ENCODE results near the gene ATP11A.

ATP11A gene

DNA sequence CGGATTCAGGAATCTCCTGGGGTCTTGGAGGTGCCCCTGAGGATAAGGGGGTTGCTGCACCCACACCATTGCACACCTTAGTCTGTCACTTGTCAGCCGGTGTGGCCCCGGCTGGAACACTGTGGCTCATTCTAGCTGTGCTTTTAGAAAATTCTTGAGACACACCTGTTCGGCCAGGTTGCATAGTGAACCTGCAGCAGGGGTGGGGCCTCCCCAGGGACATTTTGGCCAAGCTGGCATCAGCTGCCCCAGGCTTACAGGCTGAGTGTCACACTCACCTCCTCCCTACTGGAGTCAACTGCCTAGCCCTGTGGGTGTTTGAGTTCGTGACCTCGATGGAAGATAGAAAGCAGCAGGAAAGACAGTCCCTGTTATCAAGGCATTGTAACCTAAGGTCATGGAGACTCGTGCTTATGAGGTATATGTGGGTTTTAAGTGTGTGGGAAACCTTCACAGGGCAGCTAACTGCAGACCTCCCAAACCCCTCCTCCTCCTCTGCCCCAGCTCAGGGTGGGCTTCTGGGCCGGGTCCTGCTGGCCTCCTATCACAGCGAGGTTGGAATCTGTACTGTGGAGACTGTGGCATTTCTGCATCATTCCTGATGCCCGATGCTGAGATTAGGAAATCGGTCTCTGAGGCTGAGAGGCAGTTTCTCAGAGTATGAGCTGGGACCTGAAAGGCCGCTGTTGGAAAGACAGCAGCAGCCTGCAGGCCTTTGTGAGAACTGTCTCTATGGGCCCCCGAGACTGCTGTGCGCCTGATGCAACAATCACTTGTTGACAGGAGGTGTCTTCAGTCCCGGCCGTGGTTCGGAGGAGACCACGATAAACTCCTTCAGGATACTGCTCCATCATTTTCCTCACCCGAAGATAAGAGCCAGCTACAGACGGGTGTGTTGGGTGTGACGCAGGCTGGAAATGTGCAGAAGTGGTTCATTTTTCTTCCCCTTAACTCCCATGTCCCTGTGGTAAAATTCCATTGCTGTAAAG, 72.2 kb downstream of the ATP11A start:
- Histone ChIP-seq H2AK5ac (ENCODE audit: low read length) (no peak overlapping the region), H3K27me3 (ENCODE audit: insufficient read depth, low read length, poor library complexity) (no peaks in the 10 kb centered on the region), H3K79me2 (ENCODE audit: control insufficient read depth, insufficient read depth, low read length) (no peaks in the 10 kb centered on the region), H3K4me3 (ENCODE audit: low read length) (no peak overlapping the region), H3K23ac (ENCODE audit: low read length) (no peak overlapping the region), H3K4me2 (ENCODE audit: low read length) (no peak overlapping the region), H4K5ac (ENCODE audit: low read length) (no peak overlapping the region), H3K4ac (ENCODE audit: low read depth, low read length) (no peak overlapping the region), H3K36me3 (ENCODE audit: control insufficient read depth, insufficient read depth, low read length) (no peaks in the 10 kb centered on the region), H3K56ac (ENCODE audit: low read length) (no peak overlapping the region), H2BK15ac (replicated peaks; ENCODE audit: low read depth) (no peak overlapping the region), H3K9ac (ENCODE audit: low read length) (no peak overlapping the region), H3K4me1 (ENCODE audit: control insufficient read depth, low read depth, low read length) (no peaks in the 10 kb centered on the region), H3K27ac (ENCODE audit: low read depth, low read length) (no peak overlapping the region), H3K18ac (ENCODE audit: low read length) (no peak overlapping the region), H4K8ac (ENCODE audit: low read depth, low read length) (no peak overlapping the region), H2BK5ac (ENCODE audit: low read length) (no peak overlapping the region), H2BK120ac (ENCODE audit: low read depth, low read length) (no peak overlapping the region), H3K79me1 (ENCODE audit: low read length) (peaks cover 11% of the 10 kb centered on the region)
- WGBS (ENCODE audit: extremely low coverage, insufficient coverage, low lambda C conversion rate) = no CpG with 5 or more reads among the region's 21 CpGs
- peak; percentile 27 for DNase-seq

DNA sequence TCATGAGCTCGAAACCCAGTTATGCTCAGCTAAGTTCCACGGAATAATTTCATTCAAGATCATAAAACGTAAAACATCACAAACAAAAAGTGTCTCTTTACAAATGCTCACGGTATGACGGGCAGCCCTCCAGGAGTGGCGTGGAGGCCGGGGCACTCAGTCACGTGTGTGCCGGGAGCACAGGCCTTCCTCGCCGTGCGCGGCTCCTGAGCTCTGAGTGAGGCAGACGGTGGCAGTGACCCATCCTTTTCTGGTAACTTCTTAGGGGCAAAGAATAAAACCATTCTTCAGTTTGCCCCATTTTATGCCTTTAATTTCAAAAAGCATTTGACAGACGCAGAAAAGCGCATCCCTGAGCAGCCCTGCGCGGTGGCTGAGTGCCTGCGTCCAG, 72.8 kb downstream of the ATP11A start:
- H3K79me2 ChIP-seq (ENCODE audit: control insufficient read depth, insufficient read depth, low read length) = no peaks in the 10 kb centered on the region

DNA sequence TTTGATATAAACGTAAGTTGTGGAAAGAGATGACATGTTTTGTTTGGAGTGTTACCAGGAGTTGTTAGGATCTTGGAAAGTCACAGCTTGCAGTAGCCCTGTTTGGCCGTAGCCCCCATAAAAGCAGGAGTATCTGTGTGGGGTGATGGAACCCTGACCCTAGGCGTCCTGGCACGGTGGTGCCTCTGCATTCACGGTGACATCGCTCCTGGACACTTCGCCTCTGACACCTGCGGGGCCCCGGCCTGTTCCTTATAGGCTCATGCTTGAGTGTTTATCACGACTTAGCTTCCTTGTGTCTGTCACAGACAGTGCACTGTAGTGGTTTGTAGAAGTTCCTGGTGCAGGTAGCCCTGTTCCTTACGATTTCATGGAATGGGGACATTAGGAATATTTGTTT, 74.2 kb downstream of the ATP11A start:
- Histone ChIP-seq H2BK120ac (ENCODE audit: low read depth, low read length) (no peak overlapping the region), H3K4me2 (ENCODE audit: low read length) (no peak overlapping the region), H3K79me1 (ENCODE audit: low read length) (peaks cover 9% of the 10 kb centered on the region), H4K8ac (ENCODE audit: low read depth, low read length) (no peak overlapping the region), H3K4ac (ENCODE audit: low read depth, low read length) (no peak overlapping the region), H2BK15ac (replicated peaks; ENCODE audit: low read depth) (no peak overlapping the region), H3K9ac (ENCODE audit: low read length) (no peak overlapping the region), H3K4me1 (ENCODE audit: control insufficient read depth, low read depth, low read length) (no peaks in the 10 kb centered on the region), H3K18ac (ENCODE audit: low read length) (no peak overlapping the region), H3K4me3 (ENCODE audit: low read length) (no peak overlapping the region), H3K23ac (ENCODE audit: low read length) (no peak overlapping the region), H3K27ac (ENCODE audit: low read depth, low read length) (no peak overlapping the region), H3K36me3 (ENCODE audit: control insufficient read depth, insufficient read depth, low read length) (no peaks in the 10 kb centered on the region), H2AK5ac (ENCODE audit: low read length) (no peak overlapping the region), H3K27me3 (ENCODE audit: insufficient read depth, low read length, poor library complexity) (no peaks in the 10 kb centered on the region), H2BK5ac (ENCODE audit: low read length) (no peak overlapping the region), H4K5ac (ENCODE audit: low read length) (no peak overlapping the region), H3K56ac (ENCODE audit: low read length) (no peak overlapping the region), H3K79me2 (ENCODE audit: control insufficient read depth, insufficient read depth, low read length) (no peaks in the 10 kb centered on the region)
- DNase-seq = no peak
- no CpG with 5 or more reads among the region's 11 CpGs for WGBS (ENCODE audit: extremely low coverage, insufficient coverage, low lambda C conversion rate)

More for the DNA sequence above, 72.8 kb downstream of the ATP11A start:
- H2BK120ac ChIP-seq (ENCODE audit: low read depth, low read length) = no peak overlapping the region
- no peak overlapping the region for H3K18ac ChIP-seq (ENCODE audit: low read length)
- DNase-seq = no peak
- no peaks in the 10 kb centered on the region for H3K27me3 ChIP-seq (ENCODE audit: insufficient read depth, low read length, poor library complexity)
- no peak overlapping the region for H2BK15ac ChIP-seq (replicated peaks; ENCODE audit: low read depth)
- no peaks in the 10 kb centered on the region for H3K4me1 ChIP-seq (ENCODE audit: control insufficient read depth, low read depth, low read length)
- no peak overlapping the region for H3K56ac ChIP-seq (ENCODE audit: low read length)
- H3K4me2 ChIP-seq (ENCODE audit: low read length) = no peak overlapping the region
- H4K8ac ChIP-seq (ENCODE audit: low read depth, low read length) = no peak overlapping the region
- no peak overlapping the region for H3K4me3 ChIP-seq (ENCODE audit: low read length)
- H3K79me1 ChIP-seq (ENCODE audit: low read length) = peaks cover 10% of the 10 kb centered on the region
- no CpG with 5 or more reads among the region's 19 CpGs for WGBS (ENCODE audit: extremely low coverage, insufficient coverage, low lambda C conversion rate)
- no peak overlapping the region for H3K23ac ChIP-seq (ENCODE audit: low read length)
- H3K9ac ChIP-seq (ENCODE audit: low read length) = no peak overlapping the region
- no peak overlapping the region for H2AK5ac ChIP-seq (ENCODE audit: low read length)
- no peaks in the 10 kb centered on the region for H3K36me3 ChIP-seq (ENCODE audit: control insufficient read depth, insufficient read depth, low read length)
- H4K5ac ChIP-seq (ENCODE audit: low read length) = no peak overlapping the region
- H3K27ac ChIP-seq (ENCODE audit: low read depth, low read length) = no peak overlapping the region
- no peak overlapping the region for H2BK5ac ChIP-seq (ENCODE audit: low read length)
- H3K4ac ChIP-seq (ENCODE audit: low read depth, low read length) = no peak overlapping the region

DNA sequence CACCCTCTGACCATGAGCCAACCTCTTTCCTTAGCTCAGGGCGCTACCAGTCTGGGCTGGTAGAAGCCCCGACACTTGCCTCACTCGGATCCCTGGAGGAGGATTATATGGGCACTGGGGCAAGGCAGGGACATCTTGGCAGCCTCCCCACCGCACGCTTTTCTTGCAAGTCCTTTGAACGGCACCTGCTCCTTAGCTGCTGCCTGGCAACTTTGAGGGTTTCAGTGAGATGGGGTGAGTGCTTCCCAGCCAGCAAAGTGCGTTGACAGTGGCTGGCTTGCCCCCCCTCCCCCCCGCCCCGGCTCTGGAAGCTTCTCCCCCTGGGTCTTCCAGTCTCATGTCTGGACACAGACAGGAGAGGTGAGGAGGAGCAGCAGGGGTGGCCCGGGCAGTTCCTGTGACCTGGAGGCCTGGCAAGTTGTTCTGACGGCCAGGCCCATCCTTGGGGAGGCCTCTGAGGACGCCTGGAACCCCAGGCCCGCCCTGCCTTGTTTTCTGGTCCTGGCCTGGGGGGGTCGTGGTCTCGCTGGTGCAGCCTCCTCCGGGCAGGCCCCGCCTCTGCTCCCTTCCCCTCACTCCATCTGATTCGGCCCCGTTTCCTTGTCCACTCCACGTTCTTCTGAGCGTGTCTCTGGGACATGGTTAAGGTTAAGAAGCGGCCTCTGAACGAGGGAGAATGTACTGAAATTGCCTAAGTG, 75.2 kb downstream of the ATP11A start:
- Histone ChIP-seq H3K4me1 (ENCODE audit: control insufficient read depth, low read depth, low read length) (no peaks in the 10 kb centered on the region), H4K8ac (ENCODE audit: low read depth, low read length) (no peak overlapping the region), H2BK5ac (ENCODE audit: low read length) (no peak overlapping the region), H3K56ac (ENCODE audit: low read length) (no peak overlapping the region), H3K79me2 (ENCODE audit: control insufficient read depth, insufficient read depth, low read length) (no peaks in the 10 kb centered on the region), H2BK15ac (replicated peaks; ENCODE audit: low read depth) (no peak overlapping the region), H3K18ac (ENCODE audit: low read length) (no peak overlapping the region), H2BK120ac (ENCODE audit: low read depth, low read length) (no peak overlapping the region), H3K4me3 (ENCODE audit: low read length) (no peak overlapping the region), H2AK5ac (ENCODE audit: low read length) (no peak overlapping the region), H3K4ac (ENCODE audit: low read depth, low read length) (no peak overlapping the region), H3K27me3 (ENCODE audit: insufficient read depth, low read length, poor library complexity) (no peaks in the 10 kb centered on the region), H3K9ac (ENCODE audit: low read length) (no peak overlapping the region), H3K36me3 (ENCODE audit: control insufficient read depth, insufficient read depth, low read length) (no peaks in the 10 kb centered on the region), H4K5ac (ENCODE audit: low read length) (no peak overlapping the region), H3K27ac (ENCODE audit: low read depth, low read length) (no peak overlapping the region), H3K79me1 (ENCODE audit: low read length) (peaks cover 10% of the 10 kb centered on the region), H3K4me2 (ENCODE audit: low read length) (no peak overlapping the region), H3K23ac (ENCODE audit: low read length) (no peak overlapping the region)
- WGBS (ENCODE audit: extremely low coverage, insufficient coverage, low lambda C conversion rate) = no CpG with 5 or more reads among the region's 23 CpGs
- DNase-seq = no peak

DNA sequence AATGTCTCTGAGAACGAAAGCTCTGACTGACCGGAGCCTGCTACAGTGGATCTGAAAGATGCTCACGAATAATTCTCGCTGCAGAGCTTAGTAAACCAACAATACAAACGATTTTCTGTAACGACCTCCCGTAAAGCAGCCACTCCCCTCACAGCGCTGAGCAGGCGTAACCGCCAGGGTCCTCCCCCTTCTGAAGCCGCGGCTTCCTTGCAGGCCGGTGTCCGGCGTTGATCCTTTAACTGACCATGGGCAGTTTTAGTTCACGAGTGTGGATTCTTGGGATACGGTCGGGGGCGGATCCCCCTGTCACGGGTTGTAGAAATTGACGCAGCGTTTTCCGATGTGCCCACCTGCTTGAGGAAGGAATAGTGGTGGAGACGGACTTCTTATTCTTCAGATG, 75.9 kb downstream of the ATP11A start:
- H3K27ac ChIP-seq (ENCODE audit: low read depth, low read length) = no peak overlapping the region
- no peak overlapping the region for H4K8ac ChIP-seq (ENCODE audit: low read depth, low read length)
- no peak overlapping the region for H3K9ac ChIP-seq (ENCODE audit: low read length)
- H3K4ac ChIP-seq (ENCODE audit: low read depth, low read length) = no peak overlapping the region
- WGBS (ENCODE audit: extremely low coverage, insufficient coverage, low lambda C conversion rate) = no CpG with 5 or more reads among the region's 24 CpGs
- no peak for DNase-seq
- no peak overlapping the region for H2BK120ac ChIP-seq (ENCODE audit: low read depth, low read length)
- H3K79me1 ChIP-seq (ENCODE audit: low read length) = peaks cover 10% of the 10 kb centered on the region
- H3K36me3 ChIP-seq (ENCODE audit: control insufficient read depth, insufficient read depth, low read length) = no peaks in the 10 kb centered on the region
- H3K79me2 ChIP-seq (ENCODE audit: control insufficient read depth, insufficient read depth, low read length) = no peaks in the 10 kb centered on the region
- no peaks in the 10 kb centered on the region for H3K27me3 ChIP-seq (ENCODE audit: insufficient read depth, low read length, poor library complexity)
- no peak overlapping the region for H3K4me2 ChIP-seq (ENCODE audit: low read length)
- no peak overlapping the region for H3K4me3 ChIP-seq (ENCODE audit: low read length)
- H3K23ac ChIP-seq (ENCODE audit: low read length) = no peak overlapping the region
- H3K4me1 ChIP-seq (ENCODE audit: control insufficient read depth, low read depth, low read length) = no peaks in the 10 kb centered on the region
- H2BK15ac ChIP-seq (replicated peaks; ENCODE audit: low read depth) = no peak overlapping the region
- H2AK5ac ChIP-seq (ENCODE audit: low read length) = no peak overlapping the region
- H3K18ac ChIP-seq (ENCODE audit: low read length) = no peak overlapping the region
- H3K56ac ChIP-seq (ENCODE audit: low read length) = no peak overlapping the region
- no peak overlapping the region for H4K5ac ChIP-seq (ENCODE audit: low read length)
- no peak overlapping the region for H2BK5ac ChIP-seq (ENCODE audit: low read length)
